ENCODE measurements around the gene UCN.

UCN gene

GRCh38 chr2:27296481-27296880, 11.8 kb downstream of the UCN start:
- no peak overlapping the region for H3K4me3 ChIP-seq (ENCODE audit: low read depth, low read length)
- TF ChIP-seq, protein P1, sequence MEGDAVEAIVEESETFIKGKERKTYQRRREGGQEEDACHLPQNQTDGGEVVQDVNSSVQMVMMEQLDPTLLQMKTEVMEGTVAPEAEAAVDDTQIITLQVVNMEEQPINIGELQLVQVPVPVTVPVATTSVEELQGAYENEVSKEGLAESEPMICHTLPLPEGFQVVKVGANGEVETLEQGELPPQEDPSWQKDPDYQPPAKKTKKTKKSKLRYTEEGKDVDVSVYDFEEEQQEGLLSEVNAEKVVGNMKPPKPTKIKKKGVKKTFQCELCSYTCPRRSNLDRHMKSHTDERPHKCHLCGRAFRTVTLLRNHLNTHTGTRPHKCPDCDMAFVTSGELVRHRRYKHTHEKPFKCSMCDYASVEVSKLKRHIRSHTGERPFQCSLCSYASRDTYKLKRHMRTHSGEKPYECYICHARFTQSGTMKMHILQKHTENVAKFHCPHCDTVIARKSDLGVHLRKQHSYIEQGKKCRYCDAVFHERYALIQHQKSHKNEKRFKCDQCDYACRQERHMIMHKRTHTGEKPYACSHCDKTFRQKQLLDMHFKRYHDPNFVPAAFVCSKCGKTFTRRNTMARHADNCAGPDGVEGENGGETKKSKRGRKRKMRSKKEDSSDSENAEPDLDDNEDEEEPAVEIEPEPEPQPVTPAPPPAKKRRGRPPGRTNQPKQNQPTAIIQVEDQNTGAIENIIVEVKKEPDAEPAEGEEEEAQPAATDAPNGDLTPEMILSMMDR (IDR thresholded peaks at IDR 0.05; ENCODE audit: borderline replicate concordance, insufficient read depth, low read depth, low read length), result no peak

DNA sequence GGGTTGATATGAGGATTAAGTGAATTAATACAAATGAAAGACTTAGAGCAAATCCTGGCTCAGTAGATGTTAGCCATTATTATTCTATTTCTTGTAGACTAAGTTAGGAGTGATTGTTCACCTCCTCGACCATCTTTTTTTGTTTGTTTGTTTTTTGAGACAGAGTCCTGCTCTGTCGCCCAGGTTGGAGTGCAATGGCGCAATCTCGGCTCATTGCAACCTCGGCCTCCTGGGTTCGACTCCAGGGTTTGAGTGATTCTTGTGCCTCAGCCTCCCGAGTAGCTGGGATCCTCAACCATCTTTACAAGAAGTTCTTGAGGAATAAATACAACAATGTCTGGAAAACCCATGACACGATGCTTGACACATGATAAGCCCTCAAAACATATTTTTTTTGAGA, 13.3 kb downstream of the UCN start:
- TF ChIP-seq, protein P1 (IDR thresholded peaks at IDR 0.05; ENCODE audit: borderline replicate concordance, insufficient read depth, low read depth, low read length), result no peak
- no peak overlapping the region for H3K4me3 ChIP-seq (ENCODE audit: low read depth, low read length)

- no peak overlapping the region for H3K4me3 ChIP-seq (ENCODE audit: low read depth, low read length)
- TF ChIP-seq, protein P1 (IDR thresholded peaks at IDR 0.05; ENCODE audit: borderline replicate concordance, insufficient read depth, low read depth, low read length), result 0 out of 2 replicates have a peak, but pooled peaks have one; percentile 8
Measured at GRCh38 chr2:27291865-27292264, 16.4 kb downstream of the UCN start.

GRCh38 chr2:27290549-27290948, 17.7 kb downstream of the UCN start:
- TF ChIP-seq, protein P1 (IDR thresholded peaks at IDR 0.05; ENCODE audit: borderline replicate concordance, insufficient read depth, low read depth, low read length), result no peak
- H3K4me3 ChIP-seq (ENCODE audit: low read depth, low read length), result no peak overlapping the region

- no peak overlapping the region for H3K4me3 ChIP-seq (ENCODE audit: low read depth, low read length)
- TF ChIP-seq, protein P1 (IDR thresholded peaks at IDR 0.05; ENCODE audit: borderline replicate concordance, insufficient read depth, low read depth, low read length), result no peak
Measured at GRCh38 chr2:27288610-27289009, 19.6 kb downstream of the UCN start.

DNA sequence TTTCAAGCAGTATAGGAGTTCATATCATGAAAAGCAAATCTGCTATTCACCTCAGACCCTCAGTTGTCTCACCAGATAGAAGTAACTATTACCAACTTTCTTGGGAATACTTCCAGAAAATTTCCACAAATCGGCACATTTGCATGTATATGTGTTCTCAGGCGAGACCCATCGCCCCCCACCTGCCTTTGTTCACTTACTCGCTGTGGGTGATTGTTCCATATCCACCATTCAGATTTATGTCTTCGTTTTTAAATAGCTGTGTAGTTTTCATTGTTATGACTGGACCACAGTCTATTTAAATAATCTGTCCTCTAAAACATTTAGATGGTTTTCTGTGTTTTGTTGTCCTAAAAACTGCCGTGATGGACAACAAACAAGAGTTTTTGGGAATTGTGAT, 22.8 kb downstream of the UCN start:
- no peak overlapping the region for H3K4me3 ChIP-seq (ENCODE audit: low read depth, low read length)
- TF ChIP-seq, protein P1 (IDR thresholded peaks at IDR 0.05; ENCODE audit: borderline replicate concordance, insufficient read depth, low read depth, low read length), result no peak

DNA sequence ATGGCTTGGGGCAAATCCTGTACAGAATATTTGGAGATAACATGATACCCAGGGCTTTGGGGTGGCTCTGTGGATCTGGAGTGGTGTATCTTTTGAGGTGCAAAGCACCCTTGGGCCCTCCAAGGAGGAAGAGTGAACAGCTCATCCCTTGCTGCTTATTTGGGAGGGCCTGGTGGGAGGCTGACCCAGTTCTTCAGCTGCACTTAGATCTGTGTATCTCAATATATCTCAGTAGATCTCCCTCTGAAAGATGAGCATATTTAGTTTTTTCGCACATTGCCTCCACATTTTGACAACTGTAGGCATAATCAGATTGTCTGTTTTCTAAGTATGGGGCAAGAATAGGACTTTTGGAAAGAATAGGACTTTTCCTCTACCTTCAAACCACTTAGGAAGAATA, 23.2 kb downstream of the UCN start:
- no peak overlapping the region for H3K4me3 ChIP-seq (ENCODE audit: low read depth, low read length)
- TF ChIP-seq, protein P1 (IDR thresholded peaks at IDR 0.05; ENCODE audit: borderline replicate concordance, insufficient read depth, low read depth, low read length), result no peak

All from GM12875 (cell line).